ENCODE measurements around the gene RFC4.

Gene RFC4

DNA sequence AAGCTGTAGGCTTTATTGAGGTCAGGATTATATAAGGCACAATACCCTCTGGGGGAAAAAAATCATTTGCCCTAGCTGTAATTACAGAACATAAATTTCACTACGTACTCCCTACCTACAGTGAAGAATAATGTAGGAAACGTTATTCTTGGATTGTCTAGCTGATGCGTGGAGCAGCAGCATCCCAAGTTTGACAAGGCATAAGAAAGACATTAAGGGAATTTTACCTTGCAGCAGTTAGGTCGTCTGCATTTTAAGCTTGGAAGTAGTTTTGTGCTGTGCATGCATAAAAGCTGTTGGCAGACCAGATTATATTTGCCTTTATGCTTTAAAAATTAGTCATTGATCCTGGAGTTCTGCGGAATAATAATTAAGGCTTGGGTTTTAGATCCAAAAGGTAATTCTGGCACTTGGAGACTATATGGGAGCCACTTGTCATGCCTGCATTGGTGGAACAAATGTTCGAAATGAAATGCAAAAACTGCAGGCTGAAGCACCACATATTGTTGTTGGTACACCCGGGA, 20.7 kb downstream of the RFC4 start:
- no peak for DNase-seq

DNA sequence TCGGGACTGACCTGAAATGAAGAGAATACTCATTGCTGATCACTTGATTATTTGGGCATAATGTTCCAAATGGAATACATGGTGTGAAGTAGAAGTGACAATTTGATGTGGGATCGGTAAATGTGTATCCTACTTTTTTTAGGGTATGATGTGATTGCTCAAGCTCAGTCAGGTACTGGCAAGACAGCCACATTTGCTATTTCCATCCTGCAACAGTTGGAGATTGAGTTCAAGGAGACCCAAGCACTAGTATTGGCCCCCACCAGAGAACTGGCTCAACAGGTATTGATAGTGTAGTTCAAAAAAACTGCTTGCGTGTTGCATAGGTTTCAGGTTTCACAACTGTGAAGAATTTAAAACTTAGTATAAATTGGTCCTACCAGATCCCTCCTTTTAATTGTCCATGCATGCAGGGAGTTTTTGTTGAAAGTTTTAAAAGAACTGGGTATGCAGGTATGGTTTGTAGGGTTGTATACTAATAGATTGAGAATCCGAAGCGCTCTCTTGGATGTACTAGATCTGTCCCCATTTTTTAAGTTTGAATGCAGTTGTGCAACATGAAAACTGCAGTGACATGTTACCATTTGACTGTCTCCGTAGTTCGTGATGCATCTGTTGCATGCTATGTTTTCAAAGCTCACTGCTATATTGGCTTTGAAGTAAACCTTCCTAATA, 21.3 kb downstream of the RFC4 start:
- DNase-seq: no peak

DNA sequence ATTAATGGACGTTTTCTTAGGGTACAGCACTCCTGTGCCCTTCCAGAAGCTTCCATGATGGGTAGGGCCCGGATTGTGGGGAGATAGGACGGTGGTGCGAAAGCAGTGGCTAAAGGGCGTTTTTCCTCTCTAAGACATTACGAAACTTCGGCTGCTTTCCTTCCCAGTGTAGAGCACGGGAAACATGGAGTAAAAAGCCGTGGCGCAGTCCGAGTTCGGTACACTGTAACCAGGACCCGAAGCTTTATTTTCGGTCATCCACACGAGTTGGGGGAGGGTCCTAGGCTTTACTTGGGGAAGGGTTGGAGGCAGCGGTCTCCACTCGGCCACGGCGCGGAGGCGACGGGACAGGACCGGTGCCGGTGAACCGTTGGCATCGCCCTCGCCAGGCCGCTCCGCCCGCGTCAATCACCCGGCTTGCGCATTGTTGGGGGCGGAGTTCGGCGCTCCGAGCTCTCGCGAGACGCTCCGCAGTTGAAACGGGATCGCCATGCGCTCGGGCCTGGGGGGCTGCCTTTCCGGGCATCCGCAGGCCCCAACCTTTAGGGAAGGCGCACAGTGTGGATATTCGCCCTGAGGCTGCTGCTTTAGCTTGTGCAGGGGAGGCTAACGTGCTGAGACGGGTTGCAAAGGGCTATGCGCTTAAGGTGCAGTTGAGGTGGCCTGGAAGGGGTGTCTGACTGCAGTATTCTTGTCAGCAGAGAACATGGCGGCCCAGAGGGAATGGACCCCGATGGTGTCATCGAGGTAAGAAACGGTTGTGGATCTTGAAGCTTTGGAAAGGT, 22.4 kb downstream of the RFC4 start:
- DNase-seq: peak; percentile 83

DNA sequence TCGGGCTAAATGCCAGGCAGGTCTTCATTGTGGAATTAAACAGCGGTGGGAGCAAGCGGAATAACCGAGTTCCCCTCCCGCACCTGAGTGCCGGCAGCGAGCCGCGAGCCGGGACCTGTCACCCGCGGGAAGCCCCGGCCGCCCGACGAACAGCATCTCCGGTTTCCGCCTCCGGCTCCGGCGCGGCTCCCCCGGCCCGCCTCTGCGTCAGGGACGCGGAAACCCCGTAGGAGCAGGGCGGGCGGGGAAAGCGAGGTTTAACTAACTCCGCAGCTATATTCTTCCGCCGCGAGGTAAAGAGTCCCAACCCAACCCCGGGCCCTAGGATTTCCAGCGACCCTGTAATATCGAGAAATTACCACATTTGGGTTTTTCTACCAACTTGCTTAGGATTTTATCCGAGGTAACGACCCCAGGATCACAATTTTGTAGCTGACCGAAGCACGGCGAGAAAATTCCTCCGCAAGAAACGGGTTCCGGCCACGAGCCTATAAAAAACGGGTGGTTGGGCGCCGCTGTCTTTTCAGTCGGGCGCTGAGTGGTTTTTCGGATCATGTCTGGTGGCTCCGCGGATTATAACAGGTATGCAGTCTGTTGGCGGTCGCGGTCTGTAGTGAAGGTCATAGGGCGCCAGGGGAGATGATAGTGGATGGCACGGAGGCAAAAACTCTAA, 23.1 kb downstream of the RFC4 start, which contains the start of gene EIF4A2:
Gene EIF4A2 (plus strand): TSS at position 520 of the 673 bp plus-strand sequence. CDS start 34 bp downstream, at position 554.
- DNase-seq: peak; percentile 91

DNA sequence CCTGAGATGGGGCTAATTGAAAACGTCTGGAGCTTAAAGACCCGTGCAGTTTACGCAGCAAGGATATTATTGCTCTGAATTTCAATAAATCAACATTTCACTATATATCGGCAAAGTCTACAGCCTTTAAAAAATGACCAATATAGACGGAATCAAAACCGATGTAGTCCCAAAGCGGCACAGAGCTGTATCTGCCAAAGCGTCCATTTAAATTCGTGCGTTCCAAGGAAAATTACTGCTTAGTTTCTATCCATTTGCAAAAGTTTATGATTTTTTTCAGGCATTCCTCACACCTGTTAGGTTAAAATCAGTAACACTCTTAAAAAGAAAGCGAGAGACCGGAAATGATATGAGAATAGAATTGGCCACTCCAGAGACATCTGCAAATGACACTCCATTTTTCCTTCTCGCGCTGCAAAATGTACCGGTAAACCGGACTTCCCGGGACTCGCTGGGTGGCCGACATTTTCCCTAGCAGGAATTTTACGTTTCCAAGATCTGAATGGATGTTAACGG, 23.7 kb downstream of the RFC4 start:
- no peak for DNase-seq

DNA sequence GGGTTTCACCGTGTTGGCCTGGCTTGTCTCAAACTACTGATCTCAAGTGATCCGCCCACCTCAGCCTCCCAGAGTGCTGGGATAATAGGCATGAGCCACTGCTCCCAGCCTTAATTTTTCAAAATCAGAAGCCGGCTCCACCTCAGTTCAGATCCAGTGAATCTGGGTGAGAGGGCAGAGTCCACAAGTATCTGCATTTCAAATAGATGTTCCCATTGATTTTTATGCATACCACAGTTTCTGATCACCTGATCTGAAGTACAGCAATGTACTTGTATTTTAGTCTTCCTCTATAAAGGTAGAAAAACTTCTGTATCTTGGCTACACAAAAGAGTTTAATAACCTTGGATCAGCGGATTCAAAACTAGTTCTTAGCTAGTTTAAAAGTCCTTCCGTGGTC, 27.1 kb downstream of the RFC4 start:
- no peak for DNase-seq

DNA sequence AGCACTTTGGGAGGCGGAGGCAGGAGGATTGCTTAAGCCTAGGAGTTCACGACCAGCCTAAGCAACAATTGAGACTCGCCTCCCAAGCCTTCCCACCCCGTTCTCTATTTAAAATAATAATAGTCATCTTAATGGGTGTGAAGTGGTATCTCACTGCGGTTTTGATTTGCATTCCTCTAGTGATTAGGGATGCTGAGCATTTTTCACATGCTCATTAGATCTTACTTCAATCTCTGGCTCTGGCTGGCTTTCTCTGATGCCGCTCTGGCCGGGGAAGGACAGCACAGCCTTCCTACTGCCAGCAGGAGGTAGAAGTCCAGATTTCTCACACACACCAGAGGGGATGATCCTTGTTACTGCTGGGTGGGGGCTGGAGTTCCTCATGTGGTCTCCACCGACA, 30.3 kb downstream of the RFC4 start:
- DNase-seq: no peak

DNA sequence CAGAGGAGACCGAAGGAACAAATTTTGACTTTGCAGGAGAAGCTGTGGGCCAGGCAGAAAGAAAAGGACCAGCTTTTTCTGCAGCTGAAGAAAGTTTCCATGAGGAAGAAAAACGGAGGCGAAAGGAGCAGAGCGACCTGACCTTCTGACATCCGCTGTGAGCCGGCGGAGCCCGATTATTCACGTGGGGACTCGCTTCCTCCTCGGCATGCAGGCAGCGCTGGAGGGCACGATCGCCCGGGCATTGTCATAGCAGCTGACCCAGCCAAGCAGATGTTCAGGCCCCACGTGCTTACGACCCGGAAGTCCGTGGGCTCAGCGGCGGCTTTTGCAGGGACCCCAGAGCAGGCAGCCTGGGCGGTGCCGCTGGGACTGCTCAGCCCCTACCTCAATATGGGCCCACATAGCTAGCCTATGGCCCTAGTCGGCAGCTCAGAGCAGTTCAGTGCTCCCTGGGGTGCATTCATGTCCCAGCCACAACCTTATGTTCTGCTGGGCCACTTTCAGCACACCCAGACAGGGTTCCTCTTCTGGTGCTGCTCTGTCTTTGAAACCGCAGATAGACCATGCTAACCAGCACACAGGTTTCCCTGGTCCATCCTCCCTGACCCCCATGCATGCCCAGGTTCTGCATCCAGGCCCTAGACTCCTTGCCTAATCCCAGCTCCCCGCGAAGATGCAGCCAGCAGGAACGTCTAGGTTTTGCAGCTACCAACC, 33.4 kb downstream of the RFC4 start:
- peak; percentile 76 for DNase-seq

DNA sequence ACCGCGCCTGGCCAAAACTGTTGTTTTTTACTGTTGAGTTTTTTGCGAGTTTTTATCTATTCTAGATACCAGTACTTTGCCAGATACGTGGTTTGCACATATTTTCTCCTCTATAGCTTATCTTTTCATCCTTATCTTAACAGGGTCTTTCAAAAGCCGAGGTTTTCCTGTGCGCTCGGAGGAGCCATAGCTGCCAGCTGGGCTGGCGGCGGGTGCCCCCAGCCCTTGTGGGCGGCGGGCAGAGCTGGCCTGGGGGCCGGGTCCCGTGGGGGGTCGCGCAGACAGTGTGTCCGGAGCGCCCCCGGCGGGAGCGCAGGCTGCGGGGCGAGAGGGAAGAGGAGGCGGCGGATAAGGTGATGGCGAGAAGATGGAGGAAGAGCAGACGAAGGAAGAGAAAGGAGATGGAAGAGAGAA, 34.0 kb downstream of the RFC4 start:
- peak; percentile 11 for DNase-seq

DNA sequence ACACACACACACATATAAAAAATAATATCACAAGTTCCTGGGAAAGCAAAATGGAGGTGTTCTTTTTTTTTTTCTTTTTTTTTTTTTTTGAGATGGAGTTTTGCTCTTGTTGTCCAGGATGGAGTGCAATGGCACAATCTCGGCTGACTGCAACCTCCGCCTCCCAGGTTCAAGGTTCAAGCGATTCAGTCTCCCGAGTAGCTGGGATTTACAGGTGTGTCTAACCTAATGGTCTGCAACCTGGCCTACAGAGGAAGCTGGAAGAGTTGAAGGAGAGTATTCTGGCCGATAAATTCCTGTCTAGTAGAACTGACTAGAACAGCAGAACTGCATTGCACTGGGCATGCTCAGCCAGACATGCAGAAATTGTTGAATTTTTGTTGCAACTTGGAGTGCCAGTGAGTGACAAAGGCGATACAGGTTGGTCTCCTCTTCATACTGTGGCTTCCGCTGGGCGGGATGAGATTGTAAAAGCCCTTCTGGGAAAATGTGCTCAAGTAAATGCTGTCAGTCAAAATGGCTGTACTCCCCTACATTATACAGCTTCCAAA, 45.3 kb downstream of the RFC4 start:
- DNase-seq: no peak

DNA sequence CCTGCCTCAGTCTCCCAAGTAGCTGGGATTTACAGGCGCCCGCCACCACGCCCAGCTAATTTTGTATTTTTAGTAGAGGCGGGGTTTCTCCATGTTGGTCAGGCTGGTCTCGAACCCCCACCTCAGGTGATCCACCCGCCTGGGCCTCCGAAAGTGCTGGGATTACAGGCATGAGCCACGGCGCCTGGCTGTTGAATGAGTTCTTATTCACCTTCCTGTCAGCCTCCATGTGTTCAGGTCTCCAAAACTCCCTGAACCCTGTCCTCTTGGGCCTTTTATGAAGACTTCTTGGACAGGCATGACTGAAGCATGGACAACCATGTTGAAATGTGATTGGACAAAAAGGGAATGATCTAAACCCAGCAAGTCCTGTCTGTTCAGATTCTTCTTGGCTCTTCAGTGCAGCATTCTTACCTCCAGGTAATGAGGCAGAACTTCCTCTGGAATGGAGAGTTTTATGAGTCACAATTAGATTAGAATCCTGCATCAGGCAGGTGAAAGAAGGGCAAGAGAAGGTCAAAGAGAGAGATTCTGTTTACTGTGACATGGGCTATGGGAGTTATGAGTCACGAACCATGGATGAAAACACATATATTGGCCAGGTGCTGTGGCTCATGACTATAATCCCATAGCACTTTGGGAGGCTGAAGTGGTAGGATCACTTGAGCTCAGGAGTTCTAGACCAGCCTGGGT, 46.0 kb downstream of the RFC4 start:
- no peak for DNase-seq

DNA sequence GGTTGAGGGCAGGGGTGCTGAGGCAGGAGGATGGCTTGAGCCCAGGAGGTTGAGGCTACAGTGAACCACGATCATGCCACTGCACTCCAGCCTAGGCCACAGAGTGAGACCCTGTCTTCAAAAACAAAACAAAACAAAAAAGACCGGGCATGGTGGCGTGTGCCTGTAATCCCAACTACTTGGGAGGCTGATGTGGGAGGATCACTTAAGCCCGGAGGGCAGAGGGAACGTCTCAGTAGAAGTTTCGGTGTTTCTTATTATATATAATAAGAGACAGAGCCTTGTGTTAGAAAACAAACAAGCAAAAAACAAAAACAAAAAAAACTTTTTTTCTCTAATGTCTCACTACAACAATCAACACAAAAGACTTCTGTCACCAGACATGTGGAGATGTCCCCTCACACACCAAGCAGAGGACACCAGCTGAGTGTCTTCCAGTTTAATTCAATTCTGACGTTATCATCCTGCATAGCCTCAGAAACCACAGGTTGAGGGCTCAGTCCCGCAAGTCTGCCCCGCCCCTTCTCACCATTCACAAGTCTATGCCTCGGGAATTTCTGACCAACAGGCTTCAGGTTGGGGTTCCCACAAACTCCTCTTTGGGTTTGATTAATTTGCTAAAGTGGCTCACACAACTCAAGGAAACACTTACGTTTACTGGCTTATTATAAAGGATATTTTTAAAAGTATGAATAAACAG, 46.9 kb downstream of the RFC4 start:
- no peak for DNase-seq

DNA sequence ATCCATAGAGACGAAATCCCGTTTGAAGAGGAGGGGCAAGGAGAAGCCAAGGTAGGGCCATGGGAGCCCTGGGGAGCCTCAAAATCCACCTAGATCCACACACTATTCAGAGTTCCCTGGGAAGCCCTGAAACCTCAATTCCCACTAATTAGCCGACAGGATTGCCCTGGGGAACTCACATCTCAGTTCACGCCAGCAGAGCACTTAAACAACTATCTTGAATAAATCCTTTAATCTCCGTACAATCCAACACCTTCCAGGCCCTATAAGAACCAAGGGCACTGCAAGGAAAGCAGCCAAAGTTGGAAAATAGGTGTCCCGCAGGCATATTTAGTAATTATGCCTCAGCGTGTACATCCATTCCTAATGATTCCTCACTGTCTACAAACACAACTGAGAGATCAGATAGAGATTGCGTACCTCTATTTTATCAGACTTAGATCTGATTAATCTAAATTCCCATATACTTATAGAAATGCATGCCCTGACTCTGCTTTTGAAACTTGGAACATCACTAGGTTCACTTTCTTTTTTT, 48.5 kb downstream of the RFC4 start:
- no peak for DNase-seq

DNA sequence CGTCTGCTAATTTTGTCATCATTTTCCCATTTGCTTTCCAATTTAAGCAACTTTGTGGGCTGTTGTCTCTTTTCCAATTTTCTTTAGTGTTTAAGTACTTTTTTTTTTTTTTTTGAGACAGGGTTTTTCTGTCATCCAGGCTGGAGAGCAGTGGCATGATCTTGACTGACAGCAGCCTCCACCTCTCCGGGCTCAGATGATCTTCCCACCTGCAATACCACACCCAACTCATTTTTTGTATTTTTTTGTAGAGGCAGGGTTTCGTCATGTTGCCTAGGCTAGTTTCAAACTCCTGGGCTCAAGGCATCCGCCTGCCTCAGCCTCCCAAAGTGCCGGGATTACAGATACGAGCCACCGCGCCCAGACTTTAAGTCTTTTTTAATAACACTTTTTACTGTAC, 49.1 kb downstream of the RFC4 start:
- no peak for DNase-seq

DNA sequence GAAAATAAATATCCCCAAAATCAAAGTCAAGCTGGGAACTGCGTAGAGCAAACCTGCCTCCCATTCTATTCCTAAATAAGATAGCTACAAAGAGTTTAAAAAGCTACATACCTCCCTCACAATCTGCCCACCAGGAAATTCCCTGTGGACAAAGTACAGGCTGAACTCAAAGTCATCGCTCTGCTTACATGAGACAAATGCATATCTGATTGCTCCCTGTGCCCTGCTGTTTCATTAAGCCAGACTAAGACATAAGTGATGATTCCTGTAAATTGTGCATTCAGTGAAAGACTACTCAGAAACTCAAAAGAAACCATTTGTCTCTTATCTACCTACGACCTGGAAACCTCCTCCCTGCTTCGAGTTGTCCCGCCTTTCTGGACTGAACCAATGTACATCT, 51.4 kb downstream of the RFC4 start:
- DNase-seq: no peak

DNA sequence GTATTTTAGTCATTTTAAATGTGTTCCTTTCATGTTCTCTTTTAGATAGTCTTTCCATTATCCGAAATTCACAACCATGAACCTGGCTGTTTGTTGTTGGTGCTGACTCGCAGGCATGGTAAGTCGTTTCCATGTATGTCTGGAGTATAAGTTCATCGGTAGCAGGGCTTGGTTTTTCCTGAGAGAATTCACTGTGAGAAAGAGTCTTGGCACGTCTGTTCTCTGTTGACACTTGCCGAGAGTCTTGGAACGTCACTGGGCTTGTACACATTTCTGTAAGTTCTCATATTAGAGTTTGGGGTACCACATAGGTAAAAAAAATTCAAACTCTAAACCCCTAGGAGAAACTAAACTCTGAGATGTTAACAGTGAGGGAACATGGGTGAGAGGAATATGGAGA, 52.3 kb downstream of the RFC4 start:
- no peak for DNase-seq

DNA sequence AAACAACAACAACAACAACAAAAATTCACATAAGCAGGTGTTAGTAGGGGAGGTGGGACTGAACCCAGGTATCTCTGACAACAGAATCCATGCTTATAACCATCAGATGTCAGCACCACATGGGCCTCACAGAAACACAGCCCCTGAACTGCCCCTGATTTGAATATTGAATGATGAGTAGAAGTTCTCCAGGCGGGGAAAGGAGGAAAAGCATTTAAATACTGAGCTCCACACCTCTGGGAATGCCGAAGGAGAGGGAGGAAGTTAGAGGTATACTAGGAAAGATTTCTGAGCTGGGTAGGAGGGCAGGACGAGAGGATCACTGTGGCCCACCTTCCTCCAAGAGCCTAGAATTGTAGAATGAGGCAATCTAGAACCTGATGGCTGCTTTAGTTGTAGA, 54.8 kb downstream of the RFC4 start:
- no peak for DNase-seq

DNA sequence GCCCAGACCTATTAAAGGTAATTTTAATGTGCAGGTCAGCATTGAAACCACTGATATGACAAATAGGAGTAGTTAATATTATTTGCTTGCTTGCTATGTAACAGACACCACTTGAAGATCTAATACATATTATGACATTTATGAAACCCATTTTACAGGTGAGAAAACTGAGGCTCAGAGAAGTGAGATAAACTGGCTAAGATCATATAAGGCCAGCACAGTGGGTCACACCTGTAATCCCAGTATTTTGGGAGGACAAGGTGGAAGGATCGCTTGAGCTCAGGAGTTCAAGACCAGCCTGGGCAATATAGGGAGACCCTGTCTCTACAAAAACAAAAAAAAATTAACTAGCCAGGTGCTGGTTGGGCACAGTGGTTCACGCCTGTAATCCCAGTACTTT, 56.0 kb downstream of the RFC4 start:
- no peak for DNase-seq

DNA sequence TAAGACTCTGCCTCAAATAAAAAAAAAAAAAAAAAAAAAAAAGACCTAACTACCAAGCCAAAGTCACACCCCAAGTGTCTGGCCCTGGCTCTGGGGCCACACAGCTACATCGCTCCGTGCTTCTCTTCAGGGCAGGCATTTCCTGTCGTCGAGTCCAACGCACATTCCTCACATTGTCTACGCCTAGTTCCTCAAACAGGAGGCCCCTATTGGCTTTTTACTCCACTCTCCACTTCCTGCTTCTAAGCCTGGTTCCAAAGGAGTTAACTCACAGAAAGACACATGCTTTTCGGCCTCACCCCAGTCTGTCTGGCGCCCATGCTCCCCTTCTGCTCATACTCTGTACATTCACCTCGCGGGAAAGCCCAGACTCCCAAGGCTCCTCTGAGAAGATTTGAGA, 60.3 kb downstream of the RFC4 start:
- DNase-seq: no peak

DNA sequence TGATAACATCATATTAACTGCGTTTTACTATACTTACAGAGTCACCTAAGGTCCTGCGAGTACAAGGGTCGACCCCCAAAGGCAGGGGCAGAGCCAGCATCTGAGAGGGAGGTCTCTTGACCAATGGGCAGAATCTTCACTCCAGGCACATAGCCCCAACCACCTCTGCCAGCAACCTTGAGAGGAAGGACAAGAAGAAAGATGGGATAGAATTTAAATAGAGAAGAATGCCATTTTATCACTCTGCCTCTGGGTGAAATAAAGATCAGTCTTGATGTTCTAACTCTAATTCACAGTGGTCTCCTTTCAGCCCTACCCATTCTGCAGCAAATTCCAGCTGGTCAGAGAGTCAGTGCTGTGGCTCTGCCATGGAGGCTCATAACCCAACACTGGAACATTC, 62.6 kb downstream of the RFC4 start:
- DNase-seq: no peak
